Suprapubic skin (tissue), 3 donors: ENCODE measurements around the gene CLCN5.

Experiments
- CTCF ChIP-seq, 2 donors: fragments of 200-600 bp in 1 of 2; fragments of 450-650 bp in 1 of 2; sonication (generic) in 1 of 2; IDR thresholded peaks; one replicate each; pipeline ENCODE4 v1.5.1; 2016 to 2019; ENCODE audit warnings: antibody characterized with exemption in 2 of 2, mild to moderate bottlenecking in 1 of 2, moderate library complexity in 1 of 2
- EP300 ChIP-seq: sonication (generic); formaldehyde crosslinking; IDR thresholded peaks from one replicate; pipeline ENCODE4 v1.6.1; 2017; ENCODE audit warnings: antibody characterized with exemption

GRCh38 chrX:50071494-50071893, 149.1 kb downstream of the CLCN5 start:
- TF ChIP-seq CTCF (IDR thresholded peaks at IDR 0.05): no peak
- TF ChIP-seq EP300: no peak
